IPS DF 6.9 (cell line): ENCODE measurements around the gene ZEB2.

Experiments
- DNase-seq: peaks from one replicate; pipeline ENCODE4 v3.0.0-alpha.2; 2013; ENCODE audit warnings: low read depth, low spot score
- H3K27ac ChIP-seq: one replicate; pipeline ENCODE4 v1.5.1; 2013; ENCODE audit warnings: low read length, control low read depth
- H3K27me3 ChIP-seq: 2 replicates; pipeline ENCODE4 v1.6.1; 2013; ENCODE audit warnings: mild to moderate bottlenecking, low read length; ENCODE audit not compliant: control insufficient read depth, insufficient read depth
- H3K36me3 ChIP-seq: 2 replicates; pipeline ENCODE4 v1.6.1; 2013; ENCODE audit warnings: low read length; ENCODE audit not compliant: control insufficient read depth, insufficient read depth
- H3K4me1 ChIP-seq: 2 replicates; pipeline ENCODE4 v1.6.1; 2013; ENCODE audit warnings: low read length; ENCODE audit not compliant: control insufficient read depth, insufficient read depth
- H3K4me3 ChIP-seq: 2 replicates; pipeline ENCODE4 v1.5.1; 2013; ENCODE audit warnings: mild to moderate bottlenecking, low read length
- H3K9me3 ChIP-seq: 2 replicates; pipeline ENCODE4 v1.6.1; 2013; ENCODE audit warnings: low read length, inconsistent platforms; ENCODE audit not compliant: control insufficient read depth, insufficient read depth
- WGBS: extraction: QIAGEN DNeasy Blood & Tissue Kit; methylation state at CpG from one replicate; pipeline ENCODE4 v1.1.7; 2013; ENCODE audit warnings: mixed read lengths, missing lambda C conversion rate; ENCODE audit not compliant: insufficient read length, insufficient coverage; 5-methylcytosine and 5-hydroxymethylcytosine counted together

ZEB2 gene

GRCh38 chr2:144350151-144350802 is 169.6 kb downstream of the ZEB2 start:
- Histone ChIP-seq H3K4me3 (no peak overlapping the region), H3K9me3 (no peaks in the 10 kb centered on the region), H3K27ac (no peak overlapping the region), H3K4me1 (peaks cover 4% of the 10 kb centered on the region; the same call in 1 of the 2 replicates), H3K27me3 (no peaks in the 10 kb centered on the region; the same call in 1 of the 2 replicates), H3K36me3 (no peaks in the 10 kb centered on the region)
- DNase-seq: no peak
- WGBS: no CpG with 5 or more reads among the region's 7 CpGs

- DNase-seq: no peak
- H3K27me3 ChIP-seq: no peaks in the 10 kb centered on the region; the same call in 1 of the 2 replicates
- H3K36me3 ChIP-seq: no peaks in the 10 kb centered on the region
- peaks cover 6% of the 10 kb centered on the region; the same call in 1 of the 2 replicates for H3K4me1 ChIP-seq
- no peak overlapping the region for H3K4me3 ChIP-seq
- H3K27ac ChIP-seq: no peak overlapping the region
- no peaks in the 10 kb centered on the region for H3K9me3 ChIP-seq
- no CpG with 5 or more reads among the region's 3 CpGs for WGBS
Measured at GRCh38 chr2:144349674-144350073, 170.2 kb downstream of the ZEB2 start.

- Histone ChIP-seq H3K4me1 (peaks cover 6% of the 10 kb centered on the region; the same call in 1 of the 2 replicates), H3K27ac (no peak overlapping the region)
- no CpG with 5 or more reads among the region's 2 CpGs for WGBS
Measured at GRCh38 chr2:144348846-144349245, 171.1 kb downstream of the ZEB2 start.

GRCh38 chr2:144346229-144346628 is 173.7 kb downstream of the ZEB2 start:
- peaks cover 6% of the 10 kb centered on the region; the same call in 1 of the 2 replicates for H3K4me1 ChIP-seq
- no peaks in the 10 kb centered on the region; the same call in 1 of the 2 replicates for H3K27me3 ChIP-seq
- WGBS: no CpG with 5 or more reads among the region's 4 CpGs
- DNase-seq: no peak
- H3K27ac ChIP-seq: no peak overlapping the region
- H3K9me3 ChIP-seq: no peaks in the 10 kb centered on the region
- H3K4me3 ChIP-seq: no peak overlapping the region
- no peaks in the 10 kb centered on the region for H3K36me3 ChIP-seq

More at GRCh38 chr2:144348846-144349245, 171.1 kb downstream of the ZEB2 start:
- H3K4me3 ChIP-seq: no peak overlapping the region
- H3K36me3 ChIP-seq: no peaks in the 10 kb centered on the region
- no peaks in the 10 kb centered on the region for H3K9me3 ChIP-seq
- no peaks in the 10 kb centered on the region; the same call in 1 of the 2 replicates for H3K27me3 ChIP-seq
- no peak for DNase-seq

GRCh38 chr2:144343145-144343544 is 176.8 kb downstream of the ZEB2 start:
- no CpG with 5 or more reads among the region's 1 CpG for WGBS
- Histone ChIP-seq H3K4me3 (no peak overlapping the region), H3K27ac (no peak overlapping the region), H3K4me1 (peaks cover 4% of the 10 kb centered on the region; the same call in 1 of the 2 replicates), H3K36me3 (no peaks in the 10 kb centered on the region), H3K27me3 (no peaks in the 10 kb centered on the region; the same call in 1 of the 2 replicates), H3K9me3 (no peaks in the 10 kb centered on the region)
- DNase-seq: no peak

- no peaks in the 10 kb centered on the region for H3K9me3 ChIP-seq
- H3K4me3 ChIP-seq: no peak overlapping the region
- DNase-seq: no peak
- H3K27ac ChIP-seq: no peak overlapping the region
- no peaks in the 10 kb centered on the region for H3K36me3 ChIP-seq
- WGBS: no CpG with 5 or more reads among the region's 1 CpG
- H3K27me3 ChIP-seq: no peaks in the 10 kb centered on the region
- H3K4me1 ChIP-seq: peaks cover 4% of the 10 kb centered on the region; the same call in 1 of the 2 replicates
Measured at GRCh38 chr2:144341538-144341937, 178.4 kb downstream of the ZEB2 start.

GRCh38 chr2:144339048-144339447 is 180.9 kb downstream of the ZEB2 start:
- no peak for DNase-seq
- H3K36me3 ChIP-seq: no peaks in the 10 kb centered on the region
- H3K9me3 ChIP-seq: no peaks in the 10 kb centered on the region
- H3K27me3 ChIP-seq: no peaks in the 10 kb centered on the region
- no peak overlapping the region for H3K27ac ChIP-seq
- H3K4me3 ChIP-seq: no peak overlapping the region
- H3K4me1 ChIP-seq: no peaks in the 10 kb centered on the region; the same call in 1 of the 2 replicates
- WGBS: no CpG with 5 or more reads among the region's 2 CpGs

- Histone ChIP-seq H3K9me3 (no peaks in the 10 kb centered on the region), H3K36me3 (no peaks in the 10 kb centered on the region), H3K27me3 (no peaks in the 10 kb centered on the region), H3K4me3 (no peak overlapping the region), H3K27ac (no peak overlapping the region), H3K4me1 (peaks cover 2% of the 10 kb centered on the region; the same call in 1 of the 2 replicates)
- no peak for DNase-seq
- WGBS: no CpG with 5 or more reads among the region's 4 CpGs
Measured at GRCh38 chr2:144334551-144334950, 185.4 kb downstream of the ZEB2 start.
